Activated CD4-positive, alpha-beta memory T cell treated with anti-CD3 and anti-CD28 coated beads, Interleukin-2, amount 10 ng/mL, durations not matched to agents 7 days and 5 days (primary cell): ENCODE results near the gene KIF18B. TPM values are rescaled to one million over a fixed set of nuclear protein-coding genes. Genes with fewer than 3 reads are reported as not detected.

Experiments used
- CTCF ChIA-PET: fragments of 350-600 bp; sonication (Branson Sonifier 250); formaldehyde crosslinking; loops from one replicate; lab custom pipeline; 2021; ENCODE audit warnings: antibody characterized with exemption, inconsistent platforms; lab: Charles Lee
- POLR2A ChIA-PET: fragments of 350-600 bp; sonication (Branson Sonifier 250); formaldehyde crosslinking; loops from one replicate; lab custom pipeline; 2021; ENCODE audit warnings: antibody characterized with exemption; lab: Charles Lee
- DNase-seq: peaks from one replicate; pipeline ENCODE4 v3.0.0-alpha.2; 2020
- H3K27ac Mint-ChIP-seq: one replicate; pipeline ENCODE4 v1.8.0; 2021; ENCODE audit warnings: mild to moderate bottlenecking, mixed read lengths
- H3K27me3 Mint-ChIP-seq: one replicate; pipeline ENCODE4 v1.8.0; 2021; ENCODE audit warnings: mixed read lengths
- H3K36me3 Mint-ChIP-seq: one replicate; pipeline ENCODE4 v1.8.0; 2021; ENCODE audit warnings: low read depth, mixed read lengths
- H3K4me1 Mint-ChIP-seq: one replicate; pipeline ENCODE4 v1.8.0; 2021; ENCODE audit warnings: mixed read lengths
- H3K4me3 Mint-ChIP-seq: one replicate; pipeline ENCODE4 v1.8.0; 2021; ENCODE audit warnings: mild to moderate bottlenecking, mixed read lengths
- H3K9me3 Mint-ChIP-seq: one replicate; pipeline ENCODE4 v1.8.0; 2021; ENCODE audit warnings: mixed read lengths
- total RNA-seq, 2 experiments: library from RNA; stranded (reverse); gene quantifications; one replicate each; pipeline ENCODE4 v1.2.3, GENCODE V29; 2021

Gene KIF18B
- total RNA-seq, 2 experiments from 2014 or later = 66.9 to 67.9 TPM

DNA sequence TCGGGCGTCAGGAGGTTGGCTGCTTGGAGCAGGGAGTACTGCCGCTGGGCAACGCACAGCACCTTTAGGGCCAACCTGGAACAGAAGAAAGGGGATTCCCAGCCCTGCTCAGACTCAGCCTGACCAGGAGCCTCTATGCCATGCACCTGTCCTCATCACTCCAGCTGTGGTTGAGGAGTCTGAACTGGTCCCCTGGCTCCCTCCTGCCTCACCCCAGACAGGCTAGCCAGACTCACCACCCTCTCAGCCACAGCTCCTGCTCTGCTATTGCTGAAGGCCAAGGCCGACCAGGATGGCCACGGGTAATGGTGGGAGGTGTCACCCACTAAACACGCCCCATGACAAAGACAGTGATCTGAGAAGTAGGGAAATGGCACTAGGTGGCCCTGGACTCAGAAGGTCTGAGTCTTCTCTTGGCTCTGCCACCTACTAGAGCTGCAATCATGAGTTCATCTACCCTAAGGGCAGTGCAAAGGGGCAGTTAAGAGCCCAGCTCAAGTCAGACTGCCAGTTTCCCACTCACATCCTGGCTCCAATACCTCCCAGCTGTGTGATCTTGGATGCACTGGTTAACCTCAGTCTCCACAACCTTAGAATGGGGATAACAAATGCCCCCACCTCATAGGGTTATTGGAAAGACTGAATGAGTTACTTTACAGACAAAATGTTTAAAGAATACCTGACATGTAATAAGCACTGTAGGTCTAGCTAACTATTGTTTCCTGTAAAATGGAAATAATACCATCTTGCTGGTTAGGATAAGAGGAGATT, 18.4 kb downstream of the KIF18B start:
- no peak for DNase-seq
- ChIA-PET CTCF (interaction anchor here (0.7 to 2.4 kb wide), 3 partner anchors 9 to 151 kb away, joined by 3 to 7 read pairs (median 3); no protein-coding TSS in a partner anchor), POLR2A (interaction anchor here (1.2 kb wide), 1 partner anchor 9 kb away, joined by 3 read pairs; no protein-coding TSS in a partner anchor)
- no peaks in the 10 kb centered on the region for H3K9me3 Mint-ChIP-seq
- peaks cover 78% of the 10 kb centered on the region for H3K36me3 Mint-ChIP-seq
- H3K27me3 Mint-ChIP-seq = no peaks in the 10 kb centered on the region
- H3K4me1 Mint-ChIP-seq = no peaks in the 10 kb centered on the region
- H3K4me3 Mint-ChIP-seq = no peak overlapping the region
- no peak overlapping the region for H3K27ac Mint-ChIP-seq

DNA sequence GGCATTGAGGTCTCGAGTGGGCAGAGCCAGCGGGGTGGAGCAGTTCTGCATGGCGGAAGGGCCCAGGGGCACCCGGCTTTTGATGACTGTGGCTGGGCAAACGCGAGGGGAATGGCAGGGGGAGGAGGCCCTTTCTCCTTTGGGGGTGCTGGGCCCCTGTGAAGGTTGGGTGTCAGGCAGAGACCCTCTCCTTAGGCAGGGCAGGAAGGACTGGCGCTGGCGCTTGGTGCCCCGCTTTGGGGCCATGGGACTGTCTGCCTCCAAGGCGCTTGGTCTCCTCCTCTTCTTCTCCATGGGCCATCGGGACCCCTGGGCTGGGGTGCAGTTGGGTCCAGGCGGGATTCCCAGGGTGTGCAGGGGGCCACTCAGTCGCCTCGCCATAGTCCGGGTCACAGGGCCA, 19.4 kb downstream of the KIF18B start:
- H3K27me3 Mint-ChIP-seq = no peaks in the 10 kb centered on the region
- DNase-seq = no peak
- no peaks in the 10 kb centered on the region for H3K4me1 Mint-ChIP-seq
- H3K4me3 Mint-ChIP-seq = no peak overlapping the region
- no peak overlapping the region for H3K27ac Mint-ChIP-seq
- peaks cover 70% of the 10 kb centered on the region for H3K36me3 Mint-ChIP-seq
- CTCF ChIA-PET = interaction anchor here (2.4 kb wide), 1 partner anchor 8 kb away, joined by 7 read pairs; no protein-coding TSS in a partner anchor
- POLR2A ChIA-PET = no interaction called here
- H3K9me3 Mint-ChIP-seq = no peaks in the 10 kb centered on the region

DNA sequence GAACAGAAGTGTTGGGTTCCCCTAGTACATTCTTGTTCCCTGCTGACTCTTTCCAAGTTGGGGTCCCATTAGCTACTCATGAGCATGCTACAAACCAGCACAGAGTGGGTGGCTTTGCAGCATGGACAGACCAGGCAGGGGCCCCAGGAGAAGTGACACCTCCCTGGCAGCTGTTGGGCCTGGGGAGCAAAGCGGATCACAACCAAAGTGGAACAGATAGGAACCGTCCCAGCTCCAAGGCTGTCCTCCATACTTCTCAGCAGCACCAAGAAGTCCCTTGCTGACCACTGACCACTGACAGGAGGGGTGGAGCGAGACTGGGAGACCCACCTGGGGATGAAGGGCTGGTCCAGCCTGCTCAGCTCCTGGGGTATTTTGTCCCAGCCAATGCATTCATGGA, 19.9 kb downstream of the KIF18B start:
- H3K27ac Mint-ChIP-seq = no peak overlapping the region
- CTCF ChIA-PET = no interaction called here

DNA sequence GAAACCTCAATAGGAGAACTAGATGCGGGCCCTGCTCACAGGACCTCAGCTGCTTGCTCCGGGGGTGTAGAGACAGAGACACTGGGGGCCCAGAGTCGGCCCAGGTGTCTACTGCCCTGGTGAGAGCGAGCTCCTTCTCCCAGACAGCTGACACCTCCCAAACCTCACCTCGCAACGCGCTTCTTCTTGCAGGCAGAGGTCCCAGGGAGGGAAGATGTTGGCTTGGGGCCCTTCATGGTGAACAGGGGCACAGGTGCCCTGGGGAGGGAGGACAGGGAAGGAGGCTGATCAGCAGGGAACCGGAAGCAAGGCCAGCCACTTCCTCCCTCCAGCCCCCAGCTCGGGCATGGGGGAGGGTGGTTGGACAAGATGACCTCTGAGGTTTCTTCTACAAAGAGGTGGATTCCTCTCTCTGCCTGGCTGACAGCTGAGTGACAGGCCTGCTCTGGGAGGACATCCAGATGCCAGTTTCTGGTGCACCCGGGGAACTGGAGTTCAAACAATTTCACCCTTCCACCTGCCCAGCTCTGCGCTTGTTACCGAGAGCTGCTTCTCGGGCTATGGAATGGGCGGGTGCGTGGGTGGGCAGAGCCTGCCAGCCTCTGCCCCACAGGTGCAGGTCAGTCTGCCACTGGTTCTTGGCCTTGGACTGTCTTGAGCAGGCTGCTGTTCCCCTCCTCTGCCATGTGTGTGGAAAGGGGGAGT, 20.6 kb downstream of the KIF18B start:
- ChIA-PET CTCF (no interaction called here), POLR2A (interaction anchor here (0.7 to 1.5 kb wide), 3 partner anchors 18 to 25 kb away, joined by 3 read pairs; no protein-coding TSS in a partner anchor)
- peaks cover 2% of the 10 kb centered on the region for H3K27me3 Mint-ChIP-seq
- no peak for DNase-seq
- no peaks in the 10 kb centered on the region for H3K4me1 Mint-ChIP-seq
- no peaks in the 10 kb centered on the region for H3K9me3 Mint-ChIP-seq
- H3K4me3 Mint-ChIP-seq = no peak overlapping the region
- no peak overlapping the region for H3K27ac Mint-ChIP-seq
- H3K36me3 Mint-ChIP-seq = peaks cover 66% of the 10 kb centered on the region

More for the DNA sequence above, 19.9 kb downstream of the KIF18B start:
- Mint-ChIP-seq H3K9me3 (no peaks in the 10 kb centered on the region), H3K27me3 (peaks cover 2% of the 10 kb centered on the region), H3K36me3 (peaks cover 70% of the 10 kb centered on the region), H3K4me3 (no peak overlapping the region), H3K4me1 (no peaks in the 10 kb centered on the region)
- DNase-seq = no peak
- POLR2A ChIA-PET = no interaction called here

DNA sequence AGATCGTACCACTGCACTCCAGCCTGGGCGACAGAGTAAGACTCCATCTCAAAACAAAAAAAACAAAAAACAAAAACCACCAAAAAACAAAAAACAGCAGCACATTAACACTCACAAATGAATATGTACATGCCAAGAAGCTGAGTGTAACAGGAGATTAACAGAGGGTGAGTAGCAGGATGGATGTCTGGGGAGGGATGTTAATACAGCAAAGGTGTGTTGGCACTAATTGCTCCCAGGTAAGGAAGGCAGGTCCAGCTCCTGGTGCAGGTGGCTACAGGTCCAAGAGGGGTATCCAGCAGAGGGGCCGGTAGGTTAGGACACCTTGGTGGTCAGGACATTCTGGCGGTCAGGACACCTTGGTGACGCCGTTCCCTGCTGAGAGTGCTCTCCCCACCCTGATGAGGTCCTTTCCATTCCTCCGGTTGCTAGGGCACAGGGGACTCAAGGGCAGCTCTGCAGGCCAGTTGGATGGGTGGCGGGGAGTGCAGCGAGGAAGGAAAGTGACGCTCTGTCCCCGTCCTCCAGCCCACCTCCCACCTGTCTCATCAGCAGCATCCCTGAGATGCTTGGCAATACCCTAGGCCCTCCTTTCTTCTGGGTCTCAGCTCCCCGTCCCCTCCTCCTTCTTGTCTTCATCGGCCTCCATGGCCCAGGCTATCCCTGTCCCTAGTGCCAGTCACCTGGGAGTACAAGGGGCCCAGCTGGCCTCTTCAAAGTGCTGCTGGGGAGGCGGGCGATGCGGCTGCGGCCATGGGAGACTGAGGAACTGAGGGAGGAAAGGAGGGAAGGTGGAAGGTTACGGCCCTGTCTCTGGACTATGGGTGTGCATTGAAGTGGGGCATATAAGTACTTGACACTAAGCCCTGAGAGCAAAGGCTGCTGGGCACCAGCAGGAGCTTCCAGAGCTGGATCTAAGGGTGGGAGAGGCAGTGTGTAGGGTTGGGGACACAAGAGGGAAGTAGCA, 21.6 kb downstream of the KIF18B start:
- Mint-ChIP-seq H3K9me3 (no peaks in the 10 kb centered on the region), H3K36me3 (peaks cover 57% of the 10 kb centered on the region), H3K27ac (no peak overlapping the region), H3K4me3 (no peak overlapping the region), H3K4me1 (no peaks in the 10 kb centered on the region), H3K27me3 (peaks cover 8% of the 10 kb centered on the region)
- DNase-seq = no peak
- CTCF ChIA-PET = no interaction called here
- POLR2A ChIA-PET = interaction anchor here (0.7 to 1.5 kb wide), 3 partner anchors 19 to 24 kb away, joined by 3 read pairs; no protein-coding TSS in a partner anchor

DNA sequence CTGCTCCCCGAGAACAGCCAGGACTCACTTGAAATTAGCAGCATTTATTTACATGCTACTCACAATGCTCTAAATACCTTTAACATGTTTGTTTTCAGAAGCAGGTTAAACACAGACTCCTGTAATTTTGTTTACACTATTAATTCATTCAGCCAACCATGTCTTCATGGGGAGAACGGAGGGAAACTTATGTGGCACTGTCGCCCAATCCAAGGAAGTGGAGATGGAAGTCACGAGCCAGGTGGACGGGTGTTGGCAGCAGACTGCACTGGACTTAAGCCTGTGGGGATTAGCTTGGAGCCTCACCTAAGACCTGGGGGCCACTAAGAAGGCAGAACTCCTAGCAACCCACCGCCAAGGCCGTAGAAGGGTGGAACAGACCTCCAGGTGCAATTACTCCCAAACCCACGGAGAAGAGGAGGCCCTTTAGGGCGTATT, 23.4 kb downstream of the KIF18B start:
- ChIA-PET POLR2A (interaction anchor here (1.3 kb wide), 1 partner anchor 25 kb away, joined by 3 read pairs; the partner anchor contains the start of gene EFTUD2), CTCF (interaction anchor here (1.3 kb wide), 1 partner anchor 211 kb away, joined by 3 read pairs; the partner anchor contains the start of gene ACBD4)

DNA sequence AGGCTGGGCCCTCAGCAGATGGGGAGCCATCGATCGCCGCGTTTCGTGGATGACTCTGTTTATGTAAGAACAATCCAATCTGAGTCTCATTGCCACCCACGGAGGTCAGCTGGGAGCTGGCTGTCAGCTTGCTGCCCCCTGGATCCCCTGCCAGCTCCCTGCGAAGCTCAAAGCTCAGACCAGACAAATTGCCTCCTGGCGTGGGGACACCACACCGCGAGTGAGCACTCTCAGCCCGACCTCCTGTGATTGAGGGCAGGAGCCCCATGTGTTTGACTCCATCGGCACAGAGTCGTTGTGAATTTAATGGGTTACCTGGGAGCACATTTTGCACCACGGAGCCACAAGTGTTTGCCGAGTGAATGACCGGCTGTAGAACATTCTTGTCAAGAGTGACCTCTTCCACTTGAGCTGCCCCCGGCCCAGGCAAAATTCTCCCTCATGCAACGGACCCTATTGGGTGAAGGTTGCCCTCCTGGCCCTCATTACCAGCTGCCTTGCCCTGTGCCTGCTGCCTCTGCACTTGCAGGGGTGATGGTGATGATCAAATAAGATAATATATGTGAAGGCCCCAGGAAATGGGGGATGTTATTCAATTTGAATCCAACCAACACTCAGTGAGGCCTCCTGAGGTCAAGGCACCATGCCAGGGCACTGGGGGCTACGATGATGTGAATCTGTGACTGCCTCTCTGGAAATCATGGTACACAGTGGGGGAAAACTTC, 24.7 kb downstream of the KIF18B start:
- POLR2A ChIA-PET = interaction anchor here (0.7 to 1.3 kb wide), 3 partner anchors 17 to 98 kb away, joined by 3 read pairs; partner anchors contain the start of gene EFTUD2
- Mint-ChIP-seq H3K4me3 (no peak overlapping the region), H3K36me3 (peaks cover 30% of the 10 kb centered on the region), H3K27ac (no peak overlapping the region), H3K4me1 (no peaks in the 10 kb centered on the region), H3K27me3 (peaks cover 23% of the 10 kb centered on the region), H3K9me3 (no peaks in the 10 kb centered on the region)
- CTCF ChIA-PET = interaction anchor here (1.3 to 4.9 kb wide), 2 partner anchors 98 to 212 kb away, joined by 3 to 53 read pairs; partner anchors contain the start of gene ACBD4
- DNase-seq = no peak

More for the DNA sequence above, 23.4 kb downstream of the KIF18B start:
- H3K4me3 Mint-ChIP-seq = no peak overlapping the region
- no peaks in the 10 kb centered on the region for H3K4me1 Mint-ChIP-seq
- peaks cover 19% of the 10 kb centered on the region for H3K27me3 Mint-ChIP-seq
- peaks cover 39% of the 10 kb centered on the region for H3K36me3 Mint-ChIP-seq
- DNase-seq = no peak
- H3K9me3 Mint-ChIP-seq = no peaks in the 10 kb centered on the region
- no peak overlapping the region for H3K27ac Mint-ChIP-seq

DNA sequence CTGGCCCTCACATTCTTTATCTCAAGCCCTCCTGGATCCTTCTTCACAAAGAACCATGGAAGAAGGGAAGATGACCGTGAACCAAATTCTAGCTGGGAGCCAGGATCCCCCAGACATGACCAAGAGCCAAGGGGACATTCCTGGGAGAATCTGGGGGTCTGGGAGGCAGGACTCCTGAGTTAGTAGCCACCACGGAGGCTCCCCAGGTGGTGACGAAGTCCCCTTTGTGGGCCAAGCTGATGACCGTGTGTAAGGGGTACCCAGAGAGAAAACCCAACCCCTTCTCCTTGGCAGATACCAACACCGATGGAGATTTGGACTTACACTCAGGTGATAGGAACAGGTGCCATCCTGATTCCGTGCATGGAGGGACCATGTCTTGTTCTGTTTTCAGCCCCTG, 25.4 kb downstream of the KIF18B start:
- no peak overlapping the region for H3K27ac Mint-ChIP-seq
- peaks cover 23% of the 10 kb centered on the region for H3K36me3 Mint-ChIP-seq
- H3K4me3 Mint-ChIP-seq = no peak overlapping the region
- H3K9me3 Mint-ChIP-seq = no peaks in the 10 kb centered on the region
- POLR2A ChIA-PET = interaction anchor here (0.9 to 3.0 kb wide), 4 partner anchors 20 to 139 kb away, joined by 3 to 10 read pairs (median 5); partner anchors contain the start of genes EFTUD2, KIF18B and NMT1
- no peaks in the 10 kb centered on the region for H3K4me1 Mint-ChIP-seq
- peaks cover 26% of the 10 kb centered on the region for H3K27me3 Mint-ChIP-seq
- CTCF ChIA-PET = interaction anchor here (1.2 to 4.9 kb wide), 3 partner anchors 10 to 213 kb away, joined by 3 to 53 read pairs (median 7); partner anchors contain the start of gene ACBD4
- DNase-seq = no peak

DNA sequence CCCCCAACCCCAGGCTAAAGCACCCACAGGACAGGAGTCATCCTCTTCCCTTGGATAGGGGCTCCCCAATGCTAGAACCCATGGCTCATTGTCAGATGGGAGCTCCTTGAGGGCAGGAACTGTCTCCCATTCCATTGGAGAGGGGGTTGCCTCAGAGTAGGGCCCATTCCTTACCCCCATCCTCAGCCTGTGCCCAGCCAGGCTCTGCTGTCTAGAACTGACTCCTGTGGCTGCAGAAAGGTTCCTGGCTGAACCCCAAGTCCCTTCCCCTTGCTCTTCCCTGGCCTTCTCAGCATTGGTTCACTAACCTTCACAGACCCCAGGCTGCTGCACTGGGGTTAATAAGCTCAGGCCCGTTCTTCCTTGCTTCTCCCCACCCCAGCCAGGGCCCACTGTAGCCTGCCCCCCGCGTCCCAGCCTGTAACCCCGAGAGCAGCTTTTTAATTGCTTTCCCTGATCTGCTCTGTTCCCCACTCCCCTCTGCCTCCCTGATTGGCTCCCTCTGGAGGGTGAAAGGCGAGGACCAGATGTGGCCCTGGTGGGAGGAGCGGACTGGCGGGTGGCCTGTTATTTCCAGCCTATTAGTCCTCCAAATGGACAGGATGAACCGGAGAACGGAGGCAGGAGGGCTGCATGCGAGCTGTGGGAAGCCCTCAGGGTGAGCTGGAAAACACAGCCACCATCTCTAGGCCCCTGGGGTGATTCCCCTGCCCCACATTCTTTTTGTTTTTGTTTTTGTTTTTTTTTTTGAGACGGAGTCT, 26.3 kb downstream of the KIF18B start:
- H3K27ac Mint-ChIP-seq = no peak overlapping the region
- H3K36me3 Mint-ChIP-seq = peaks cover 17% of the 10 kb centered on the region
- POLR2A ChIA-PET = interaction anchor here (0.6 to 3.0 kb wide), 8 partner anchors 8 to 200 kb away, joined by 3 to 16 read pairs (median 4); partner anchors contain the start of genes EFTUD2, KIF18B and NMT1
- no peaks in the 10 kb centered on the region for H3K9me3 Mint-ChIP-seq
- CTCF ChIA-PET = interaction anchor here (1.2 to 4.9 kb wide), 5 partner anchors 8 to 214 kb away, joined by 3 to 53 read pairs (median 7); partner anchors contain the start of gene ACBD4
- H3K4me3 Mint-ChIP-seq = no peak overlapping the region
- no peak for DNase-seq
- H3K27me3 Mint-ChIP-seq = peaks cover 26% of the 10 kb centered on the region
- H3K4me1 Mint-ChIP-seq = no peaks in the 10 kb centered on the region

DNA sequence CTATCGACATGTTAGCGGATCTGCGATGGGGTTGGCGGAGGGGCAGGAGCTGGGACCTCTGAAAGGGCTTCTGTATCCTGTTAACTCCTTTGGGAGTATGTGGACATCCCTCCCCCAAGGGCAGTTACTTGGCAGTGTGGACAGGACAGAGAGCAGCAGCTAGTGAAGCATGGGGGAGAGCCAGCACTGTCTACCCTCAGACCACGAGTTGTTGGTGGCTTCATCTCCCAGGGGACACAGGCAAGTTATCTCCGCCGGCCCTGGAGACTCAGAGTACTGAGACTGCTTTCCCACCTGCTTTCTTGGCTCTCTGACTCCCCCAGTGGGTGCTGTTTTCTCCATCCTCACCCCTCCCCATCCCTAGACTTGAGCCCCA, 27.0 kb downstream of the KIF18B start:
- Mint-ChIP-seq H3K9me3 (no peaks in the 10 kb centered on the region), H3K27me3 (peaks cover 26% of the 10 kb centered on the region), H3K36me3 (peaks cover 10% of the 10 kb centered on the region), H3K27ac (no peak overlapping the region), H3K4me1 (no peaks in the 10 kb centered on the region), H3K4me3 (no peak overlapping the region)
- ChIA-PET POLR2A (interaction anchor here (0.6 to 3.0 kb wide), 8 partner anchors 8 to 201 kb away, joined by 3 to 16 read pairs (median 3); partner anchors contain the start of genes EFTUD2 and KIF18B), CTCF (interaction anchor here (0.6 to 4.9 kb wide), 12 partner anchors 9 to 215 kb away, joined by 3 to 53 read pairs (median 4); partner anchors contain the start of genes ACBD4 and EFTUD2)
- no peak for DNase-seq
